ENCODE data around the gene NKAIN2.

Gene NKAIN2

GRCh38 chr6:124080483-124080882, 276.8 kb downstream of the NKAIN2 start:
- no peak for TF ChIP-seq CTCF (conservative IDR thresholded peaks at IDR 0.05; ENCODE audit: low read length)
- no peak overlapping the region for H3K4me3 ChIP-seq (ENCODE audit: low read length)

GRCh38 chr6:124090491-124090890, 286.8 kb downstream of the NKAIN2 start:
- no peak overlapping the region for H3K4me3 ChIP-seq (ENCODE audit: low read length)
- DNase-seq (ENCODE audit: low read depth), result no peak
- no peak for TF ChIP-seq CTCF (conservative IDR thresholded peaks at IDR 0.05; ENCODE audit: low read length)

More at GRCh38 chr6:124080483-124080882, 276.8 kb downstream of the NKAIN2 start:
- DNase-seq (ENCODE audit: low read depth), result no peak

GRCh38 chr6:124099520-124099919, 295.9 kb downstream of the NKAIN2 start:
- no peak overlapping the region for H3K4me3 ChIP-seq (ENCODE audit: low read length)
- no peak for TF ChIP-seq CTCF (conservative IDR thresholded peaks at IDR 0.05; ENCODE audit: low read length)
- no peak for DNase-seq (ENCODE audit: low read depth)

- TF ChIP-seq CTCF (conservative IDR thresholded peaks at IDR 0.05; ENCODE audit: low read length), result no peak
- no peak overlapping the region for H3K4me3 ChIP-seq (ENCODE audit: low read length)
- no peak for DNase-seq (ENCODE audit: low read depth)
Observed at GRCh38 chr6:124110514-124110913, 306.8 kb downstream of the NKAIN2 start.

GRCh38 chr6:124119596-124119995, 315.9 kb downstream of the NKAIN2 start:
- H3K4me3 ChIP-seq (ENCODE audit: low read length), result no peak overlapping the region
- TF ChIP-seq CTCF (conservative IDR thresholded peaks at IDR 0.05; ENCODE audit: low read length), result no peak
- DNase-seq (ENCODE audit: low read depth), result no peak

GRCh38 chr6:124123617-124124209, 320.0 kb downstream of the NKAIN2 start:
- no peak for TF ChIP-seq CTCF (conservative IDR thresholded peaks at IDR 0.05; ENCODE audit: low read length)
- no peak for DNase-seq (ENCODE audit: low read depth)
- H3K4me3 ChIP-seq (ENCODE audit: low read length), result no peak overlapping the region

- no peak for DNase-seq (ENCODE audit: low read depth)
- H3K4me3 ChIP-seq (ENCODE audit: low read length), result no peak overlapping the region
- no peak for TF ChIP-seq CTCF (conservative IDR thresholded peaks at IDR 0.05; ENCODE audit: low read length)
Observed at GRCh38 chr6:124131259-124131658, 327.6 kb downstream of the NKAIN2 start.

Measured in AG10803 (cell line).